ENCODE results near the gene PSME2.

PSME2 gene

GRCh38 chr14:24150993-24151392 is 4.6 kb upstream of the PSME2 start:
- no peak for DNase-seq

GRCh38 chr14:24150567-24150966 is 4.2 kb upstream of the PSME2 start:
- no peak for DNase-seq

- DNase-seq = no peak
Measured at GRCh38 chr14:24150061-24150460, 3.7 kb upstream of the PSME2 start.

- DNase-seq = no peak
Measured at GRCh38 chr14:24149302-24149969, 3.0 kb upstream of the PSME2 start.

GRCh38 chr14:24147761-24148428 is 1.5 kb upstream of the PSME2 start:
- no peak for DNase-seq

GRCh38 chr14:24146978-24147760 is 759 bp upstream of the PSME2 start, which contains the start of gene RNF31:
RNF31 (plus strand) TSS chr14:24147498; CDS start chr14:24147699, 201 bp downstream.
- DNase-seq = peak; percentile 95 to 98

- DNase-seq = no peak
Measured at GRCh38 chr14:24145690-24146452, 539 bp downstream of the PSME2 start.

GRCh38 chr14:24145219-24145618 is 1.2 kb downstream of the PSME2 start:
- no peak for DNase-seq

- no peak for DNase-seq
Measured at GRCh38 chr14:24144451-24144850, 2.0 kb downstream of the PSME2 start.

GRCh38 chr14:24143511-24143910 is 2.9 kb downstream of the PSME2 start:
- DNase-seq = no peak

GRCh38 chr14:24141097-24141880 is 5.1 kb downstream of the PSME2 start, which contains the start of gene EMC9:
EMC9 (minus strand) TSS chr14:24141591; CDS start chr14:24141304, 287 bp downstream.
- DNase-seq = peak; percentile 99

- DNase-seq = no peak
Measured at GRCh38 chr14:24139272-24139934, 7.0 kb downstream of the PSME2 start.

GRCh38 chr14:24138396-24139271 is 7.8 kb downstream of the PSME2 start:
- no peak for DNase-seq

- no peak for DNase-seq
Measured at GRCh38 chr14:24137529-24138395, 8.6 kb downstream of the PSME2 start.

GRCh38 chr14:24136684-24137528 is 9.5 kb downstream of the PSME2 start:
- no peak for DNase-seq

GRCh38 chr14:24135834-24136683 is 10.4 kb downstream of the PSME2 start, which contains the start of gene PSME1:
PSME1 (plus strand) TSS chr14:24136194; CDS start chr14:24136263, 69 bp downstream.
- peak; percentile 91 to 95 for DNase-seq

- DNase-seq = no peak
Measured at GRCh38 chr14:24135584-24135833, 10.9 kb downstream of the PSME2 start.

- no peak for DNase-seq
Measured at GRCh38 chr14:24133735-24134134, 12.7 kb downstream of the PSME2 start.
